GM18873 (cell line): ENCODE data around the gene IMPG2.

Experiments
- ATAC-seq: cut with Tn5 transposase; IDR thresholded peaks from one replicate; pipeline ENCODE4 v1.9.1; 2021; ENCODE audit warnings: mild to moderate bottlenecking, moderate library complexity, moderate number of reproducible peaks; ENCODE audit not compliant: unreplicated experiment, low FRiP score

Gene IMPG2

GRCh38 chr3:101278727-101279126 lies 41.6 kb downstream of the IMPG2 start:
- ATAC-seq, result no peak

GRCh38 chr3:101273608-101274007 lies 46.8 kb downstream of the IMPG2 start:
- ATAC-seq, result no peak

- no peak for ATAC-seq
These were observed 47.2 kb downstream of the IMPG2 start for GRCh38 chr3:101273156-101273555.

- ATAC-seq, result no peak
These were observed 48.6 kb downstream of the IMPG2 start for GRCh38 chr3:101271728-101272127.

GRCh38 chr3:101270149-101270548 lies 50.2 kb downstream of the IMPG2 start:
- no peak for ATAC-seq

GRCh38 chr3:101268971-101269671 lies 51.3 kb downstream of the IMPG2 start:
- ATAC-seq, result no peak

- ATAC-seq, result no peak
These were observed 52.2 kb downstream of the IMPG2 start for GRCh38 chr3:101268141-101268540.

- no peak for ATAC-seq
These were observed 53.8 kb downstream of the IMPG2 start for GRCh38 chr3:101266566-101266965.

GRCh38 chr3:101266071-101266470 lies 54.3 kb downstream of the IMPG2 start:
- no peak for ATAC-seq

- peak; percentile 77 for ATAC-seq
These were observed 57.8 kb downstream of the IMPG2 start for GRCh38 chr3:101262393-101263240.

- ATAC-seq, result no peak
These were observed 58.9 kb downstream of the IMPG2 start for GRCh38 chr3:101261506-101261905.

- no peak for ATAC-seq
These were observed 60.7 kb downstream of the IMPG2 start for GRCh38 chr3:101259485-101260341.

GRCh38 chr3:101256511-101256910 lies 63.9 kb downstream of the IMPG2 start:
- ATAC-seq, result no peak

- ATAC-seq, result no peak
These were observed 64.9 kb downstream of the IMPG2 start for GRCh38 chr3:101255441-101255840.

GRCh38 chr3:101253396-101253795 lies 67.0 kb downstream of the IMPG2 start:
- no peak for ATAC-seq

- ATAC-seq, result no peak
These were observed 67.4 kb downstream of the IMPG2 start for GRCh38 chr3:101252945-101253344.

- ATAC-seq, result no peak
These were observed 68.1 kb downstream of the IMPG2 start for GRCh38 chr3:101252307-101252706.

- ATAC-seq, result no peak
These were observed 68.9 kb downstream of the IMPG2 start for GRCh38 chr3:101251441-101251840.

- no peak for ATAC-seq
These were observed 70.9 kb downstream of the IMPG2 start for GRCh38 chr3:101249522-101249921.

GRCh38 chr3:101248736-101249135 lies 71.6 kb downstream of the IMPG2 start:
- ATAC-seq, result no peak

- no peak for ATAC-seq
These were observed 76.2 kb downstream of the IMPG2 start for GRCh38 chr3:101244212-101244575.
